NCI-H510A (cell line): Measurements from ENCODE around the gene CCDC32.

Experiments
- DNase-seq: peaks from one replicate; lab custom pipeline; 2025; lab: John Stamatoyannopoulos, UW

CCDC32 gene

DNA sequence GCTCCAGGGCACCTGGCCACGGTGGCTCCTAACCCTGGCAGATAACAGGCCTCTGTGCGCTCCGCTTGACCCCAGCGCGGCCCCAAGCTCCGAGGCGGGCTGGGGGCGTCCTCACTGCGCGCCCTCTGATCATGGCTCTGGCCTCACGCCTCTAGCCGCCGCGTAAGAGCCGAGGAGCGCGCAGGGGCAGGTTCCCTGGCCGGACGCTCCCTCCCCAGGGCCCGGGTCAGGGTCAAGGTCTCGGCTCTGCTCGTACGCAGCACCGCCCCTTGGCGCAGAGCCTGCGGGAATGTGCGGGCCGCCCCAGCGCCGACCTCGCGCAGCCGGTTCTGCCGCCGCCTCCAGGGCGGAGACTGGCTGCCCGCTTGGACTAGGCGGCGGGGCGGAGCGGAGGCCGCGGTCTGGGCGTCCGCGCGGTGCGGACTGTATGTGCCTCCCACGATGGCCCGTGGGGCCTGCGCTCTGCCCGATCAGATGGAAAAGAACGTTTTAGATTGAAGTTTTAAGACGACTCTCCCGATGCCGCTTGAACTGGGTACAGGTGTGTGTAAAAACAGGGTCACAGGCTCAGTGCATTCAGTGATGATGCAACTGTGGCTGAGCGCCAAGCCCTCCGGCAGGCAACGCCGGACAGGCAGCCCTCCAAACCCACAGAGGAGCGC, 53.2 kb downstream of the CCDC32 start:
- no peak for DNase-seq

GRCh38 chr15:40511093-40511471, 53.8 kb downstream of the CCDC32 start:
- no peak for DNase-seq

DNA sequence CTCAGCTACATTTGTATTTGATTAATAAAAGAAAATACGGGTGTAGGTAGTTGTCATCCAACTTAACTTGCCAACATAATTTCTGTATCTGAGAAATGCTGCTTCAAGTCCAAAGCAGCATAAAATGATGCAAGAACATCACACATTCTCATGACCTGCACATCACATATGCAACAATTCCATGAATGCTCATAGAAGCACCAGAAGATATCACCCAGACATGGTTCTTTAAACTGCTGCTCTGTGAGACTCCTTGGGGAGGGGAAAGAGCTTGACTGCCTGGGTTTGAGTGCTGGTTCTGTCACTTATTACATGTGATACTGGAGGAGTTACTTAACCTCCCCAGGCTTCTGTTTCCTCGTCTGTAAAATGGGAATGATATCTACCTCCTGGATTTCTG, 54.6 kb downstream of the CCDC32 start:
- no peak for DNase-seq

GRCh38 chr15:40508216-40508615, 56.6 kb downstream of the CCDC32 start:
- DNase-seq: no peak

GRCh38 chr15:40506964-40507571, 57.8 kb downstream of the CCDC32 start:
- DNase-seq: peak; percentile 55
